Uterus (tissue), 4 donors: ENCODE results near the gene CARMIL3. TPM values are rescaled to one million over a fixed set of nuclear protein-coding genes. Genes with fewer than 3 reads are reported as not detected.

Experiments
- DNase-seq, 2 donors: peaks; one replicate each; pipeline ENCODE4 v3.0.0-alpha.2; 2019 to 2020
- H3K27ac ChIP-seq, 2 donors: fragments of 200-600 bp; sonication (generic); 1 replicate in 1 of 2; 2 replicates in 1 of 2; pipeline ENCODE4 v1.5.1; 2016 to 2018
- H3K27me3 ChIP-seq, 2 donors: fragments of 200-600 bp; sonication (generic); one replicate each; pipeline ENCODE4 v1.5.1; 2018 to 2019; ENCODE audit warnings: control low read depth in 1 of 2
- H3K36me3 ChIP-seq, 2 donors: fragments of 200-600 bp; sonication (generic); one replicate each; pipeline ENCODE4 v1.5.1; 2019; ENCODE audit warnings: control low read depth in 1 of 2
- H3K4me1 ChIP-seq, 2 donors: fragments of 200-600 bp; sonication (generic); one replicate each; pipeline ENCODE4 v1.5.1; 2018 to 2019; ENCODE audit warnings: control low read depth in 1 of 2
- H3K4me3 ChIP-seq, 2 donors: fragments of 200-600 bp; sonication (generic); 1 replicate in 1 of 2; 2 replicates in 1 of 2; pipeline ENCODE4 v1.5.1; 2018 to 2019; ENCODE audit warnings: mild to moderate bottlenecking in 1 of 2
- H3K9me3 ChIP-seq, 2 donors: fragments of 200-600 bp; sonication (generic); one replicate each; pipeline ENCODE4 v1.5.1; 2019; ENCODE audit warnings: control low read depth in 1 of 2
- CTCF ChIP-seq, 4 experiments: fragments of 200-600 bp in 2 of 4; fragments of 450-650 bp in 2 of 4; sonication (generic) in 2 of 4; IDR thresholded peaks; one replicate each; pipeline ENCODE4 v1.5.1; 2016 to 2019; ENCODE audit warnings: antibody characterized with exemption in 4 of 4, mild to moderate bottlenecking in 2 of 4, moderate library complexity in 1 of 4
- POLR2A ChIP-seq, 2 donors: fragments of 450-650 bp; IDR thresholded peaks; one replicate each; pipeline ENCODE4 v1.6.1; 2016; ENCODE audit warnings: antibody characterized with exemption in 2 of 2, mild to moderate bottlenecking in 1 of 2, moderate library complexity in 1 of 2
- intact Hi-C: fragments of 100-400 bp; cut with DNase I; formaldehyde crosslinking; loops from one replicate; pipeline ENCODE4 v1.15.1; 2023; ENCODE audit warnings: low total_unique reads
- total RNA-seq, 4 donors: library from RNA; depleted of rRNA in 3 of 4; stranded (reverse); fragments of >200 nt in 3 of 4; gene quantifications; one replicate each; pipeline versions ENCODE4 v1.1.0 to v1.2.4, GENCODE V29; 2014 to 2023
- donor health status: DM: yes; HTN: yes; CAD: no.

The CARMIL3 gene
- total RNA-seq, 4 donors from 2014 or later = 0.21 to 0.48 TPM; not detected in 2

- Histone ChIP-seq H3K27me3 (no peaks in the 10 kb centered on the region), H3K4me1 (no peaks in the 10 kb centered on the region), H3K9me3 (no peaks in the 10 kb centered on the region), H3K4me3 (no peak overlapping the region), H3K27ac (no peak overlapping the region), H3K36me3 (no peaks in the 10 kb centered on the region)
- DNase-seq = no peak
- intact Hi-C loops = no loop called here
- TF ChIP-seq CTCF (IDR thresholded peaks at IDR 0.05) = no peak
- no peak for TF ChIP-seq POLR2A (IDR thresholded peaks at IDR 0.05)
These were observed 14.8 kb downstream of the CARMIL3 start for GRCh38 chr14:24066496-24067132.

DNA sequence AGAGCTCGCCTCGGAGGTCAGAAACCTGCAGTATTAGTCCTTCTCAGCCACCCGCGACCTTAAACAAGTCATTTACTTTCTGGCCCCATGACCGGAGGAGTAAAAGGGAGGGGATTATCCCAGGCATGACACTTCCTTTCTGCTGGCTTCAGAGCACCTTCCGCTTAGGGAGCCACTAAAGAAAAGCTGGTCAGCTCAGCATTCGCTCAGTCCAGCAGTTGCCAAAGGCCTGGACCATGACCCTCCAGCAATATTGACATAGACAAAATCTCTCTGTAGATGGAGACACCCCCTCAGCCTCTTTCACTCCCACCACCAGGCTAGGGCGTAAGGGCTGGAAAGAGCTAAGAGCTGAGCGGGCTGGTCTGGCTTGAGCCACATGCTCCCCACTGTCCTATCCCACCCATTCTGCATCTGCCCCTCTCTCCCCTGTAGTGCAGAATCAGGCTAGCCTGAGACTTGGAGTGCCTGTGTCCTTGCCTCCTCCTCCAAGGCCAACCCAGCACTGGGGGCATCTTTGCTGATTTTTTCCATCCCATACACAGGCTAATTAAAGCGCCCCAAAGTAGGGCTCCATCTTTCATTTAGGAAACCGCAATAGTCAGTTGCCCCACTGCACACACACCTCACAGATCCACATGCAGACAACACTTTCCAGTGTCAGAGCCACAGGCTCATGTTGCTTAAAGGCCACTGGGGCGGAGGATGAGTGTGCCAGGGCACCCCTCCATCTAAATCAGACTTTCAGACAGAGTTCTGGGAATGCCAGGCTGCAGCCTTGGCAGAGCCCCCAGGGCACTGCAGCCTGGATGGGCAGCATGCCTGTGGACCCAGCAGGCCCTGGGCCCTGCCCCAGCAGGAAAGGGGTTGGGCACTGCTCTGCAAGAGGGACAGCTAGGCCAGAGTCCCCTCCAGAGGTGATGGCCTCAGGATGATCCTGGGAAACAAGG, 15.6 kb downstream of the CARMIL3 start:
- TF ChIP-seq CTCF (IDR thresholded peaks at IDR 0.05) (no peak), POLR2A (IDR thresholded peaks at IDR 0.05) (no peak)
- H3K4me3 ChIP-seq = no peak overlapping the region
- intact Hi-C loops = no loop called here
- DNase-seq = no peak
- H3K27ac ChIP-seq = no peak overlapping the region
- no peaks in the 10 kb centered on the region for H3K9me3 ChIP-seq
- no peaks in the 10 kb centered on the region for H3K27me3 ChIP-seq
- no peaks in the 10 kb centered on the region for H3K4me1 ChIP-seq
- H3K36me3 ChIP-seq = no peaks in the 10 kb centered on the region

GRCh38 chr14:24068711-24069410, 17.1 kb downstream of the CARMIL3 start:
- Histone ChIP-seq H3K9me3 (no peaks in the 10 kb centered on the region), H3K27ac (no peak overlapping the region), H3K4me1 (no peaks in the 10 kb centered on the region), H3K27me3 (no peaks in the 10 kb centered on the region), H3K4me3 (no peak overlapping the region), H3K36me3 (no peaks in the 10 kb centered on the region)
- DNase-seq = no peak
- TF ChIP-seq POLR2A (IDR thresholded peaks at IDR 0.05) (no peak), CTCF (IDR thresholded peaks at IDR 0.05) (no peak)
- intact Hi-C loops = no loop called here

GRCh38 chr14:24069411-24069735, 17.6 kb downstream of the CARMIL3 start:
- H3K9me3 ChIP-seq = no peaks in the 10 kb centered on the region
- H3K4me1 ChIP-seq = no peaks in the 10 kb centered on the region
- TF ChIP-seq POLR2A (IDR thresholded peaks at IDR 0.05) = no peak
- TF ChIP-seq CTCF (IDR thresholded peaks at IDR 0.05) = no peak
- H3K36me3 ChIP-seq = no peaks in the 10 kb centered on the region
- H3K27me3 ChIP-seq = no peaks in the 10 kb centered on the region
- DNase-seq = no peak
- intact Hi-C loops = no loop called here
- H3K4me3 ChIP-seq = no peak overlapping the region
- no peak overlapping the region for H3K27ac ChIP-seq
